Measurements from ENCODE around the gene MAP2K3. TPM values are rescaled to one million over a fixed set of nuclear protein-coding genes. Genes with fewer than 3 reads are reported as not detected.

Gene MAP2K3
- total and polyA plus RNA-seq, 2 experiments from 2014 or later: 42.6 to 119 TPM

DNA sequence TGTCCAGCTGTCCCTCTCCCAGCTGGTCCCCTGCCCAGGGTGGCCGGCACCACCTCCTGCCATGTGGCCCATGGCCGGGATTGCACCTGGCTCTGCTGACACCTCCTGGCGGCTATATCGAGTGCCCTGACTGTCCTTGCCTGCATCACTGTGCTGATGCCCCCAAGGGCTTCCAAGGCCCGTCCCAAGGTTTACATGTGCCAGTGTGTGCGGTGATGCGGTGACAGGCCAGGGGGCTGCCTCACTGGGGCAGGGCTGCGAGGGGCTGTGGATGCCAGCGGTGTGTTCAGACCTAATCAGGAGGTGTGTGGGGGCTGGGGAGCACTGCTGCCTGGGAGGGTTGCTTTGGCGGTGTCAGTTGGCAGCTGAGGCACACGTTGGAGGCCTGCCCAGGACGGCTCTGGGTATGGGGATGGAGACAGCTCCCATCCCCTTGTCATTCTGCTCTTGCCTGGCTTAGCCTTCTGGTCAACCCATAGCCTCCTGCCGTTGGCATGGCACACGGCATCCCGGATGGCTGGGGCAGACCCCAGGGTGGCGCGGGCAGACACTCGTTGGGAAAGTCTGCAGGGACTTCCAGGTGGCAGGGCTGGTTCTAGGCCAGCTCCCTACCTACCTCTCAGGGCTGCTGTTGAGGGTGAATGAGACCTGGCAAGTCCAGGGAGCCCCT lies 5.5 kb downstream of the MAP2K3 start:
- Histone ChIP-seq H3K9me2 (ENCODE audit: insufficient read depth) (no peaks in the 10 kb centered on the region), H3K79me2 (ENCODE audit: insufficient read depth) (peaks cover 98% of the 10 kb centered on the region), H3K27me3 (replicated peaks; ENCODE audit: insufficient read depth) (no peaks in the 10 kb centered on the region), H3K4me2 (ENCODE audit: unreplicated experiment) (peak overlapping the region; percentile 63), H3K9ac (peak overlapping the region; percentile 61; the same call in 1 of the 2 replicates), H3K27ac (peak overlapping the region; percentile 29; the same call in 1 of the 2 replicates), H3F3A (ENCODE audit: insufficient read depth) (peaks cover 22% of the 10 kb centered on the region), H4K20me1 (ENCODE audit: insufficient read depth) (peaks cover 7% of the 10 kb centered on the region; the same call in 1 of the 2 replicates), H3K9me3 (ENCODE audit: low read depth) (no peaks in the 10 kb centered on the region), H3K4me1 (ENCODE audit: insufficient read depth) (peaks cover 32% of the 10 kb centered on the region), H2AFZ (no peak overlapping the region), H3K36me3 (ENCODE audit: low read depth) (no peaks in the 10 kb centered on the region; the same call in 1 of the 2 replicates), H3K4me3 (no peak overlapping the region)
- 47% methylated on average over 13 to 15 of the region's 18 CpGs for WGBS, 2 experiments (ENCODE audit: low coverage in 1 of 2, low lambda C conversion rate in 2 of 2, missing lambda C conversion rate in 2 of 2)
- DNase-seq: peak; percentile 52
- TF ChIP-seq EZH2phosphoT487 (IDR thresholded peaks at IDR 0.05; ENCODE audit: insufficient read depth, low read depth): no peak
- no peak for TF ChIP-seq EZH2 (IDR thresholded peaks at IDR 0.05; ENCODE audit: insufficient read depth, poor library complexity, severe bottlenecking)
- in situ Hi-C loops (cut with MboI): no loop called here

GRCh38 chr17:21291357-21291756 lies 6.8 kb downstream of the MAP2K3 start:
- DNase-seq: no peak
- no peak overlapping the region for H3K27ac ChIP-seq
- TF ChIP-seq EZH2phosphoT487 (IDR thresholded peaks at IDR 0.05; ENCODE audit: insufficient read depth, low read depth): no peak
- TF ChIP-seq EZH2 (IDR thresholded peaks at IDR 0.05; ENCODE audit: insufficient read depth, poor library complexity, severe bottlenecking): no peak
- H3K4me1 ChIP-seq (ENCODE audit: insufficient read depth): peaks cover 32% of the 10 kb centered on the region
- H3K79me2 ChIP-seq (ENCODE audit: insufficient read depth): peaks cover 99% of the 10 kb centered on the region
- no peaks in the 10 kb centered on the region for H3K27me3 ChIP-seq (replicated peaks; ENCODE audit: insufficient read depth)
- no peak overlapping the region for H2AFZ ChIP-seq
- H3K9me3 ChIP-seq (ENCODE audit: low read depth): no peaks in the 10 kb centered on the region
- H3K9ac ChIP-seq: no peak overlapping the region
- peaks cover 8% of the 10 kb centered on the region; the same call in 1 of the 2 replicates for H4K20me1 ChIP-seq (ENCODE audit: insufficient read depth)
- in situ Hi-C loops (cut with MboI): no loop called here
- no peak overlapping the region for H3K4me3 ChIP-seq
- H3F3A ChIP-seq (ENCODE audit: insufficient read depth): peaks cover 10% of the 10 kb centered on the region; the same call in 1 of the 2 replicates
- H3K36me3 ChIP-seq (ENCODE audit: low read depth): no peaks in the 10 kb centered on the region; the same call in 1 of the 2 replicates
- 58 to 62% methylated on average over 10 of the region's 10 CpGs for WGBS, 2 experiments (ENCODE audit: low coverage in 1 of 2, low lambda C conversion rate in 2 of 2, missing lambda C conversion rate in 2 of 2)
- no peaks in the 10 kb centered on the region for H3K9me2 ChIP-seq (ENCODE audit: insufficient read depth)
- H3K4me2 ChIP-seq (ENCODE audit: unreplicated experiment): no peak overlapping the region

GRCh38 chr17:21291862-21292261 lies 7.4 kb downstream of the MAP2K3 start:
- no peak for TF ChIP-seq EZH2phosphoT487 (IDR thresholded peaks at IDR 0.05; ENCODE audit: insufficient read depth, low read depth)
- no peak for TF ChIP-seq EZH2 (IDR thresholded peaks at IDR 0.05; ENCODE audit: insufficient read depth, poor library complexity, severe bottlenecking)
- Histone ChIP-seq H3K79me2 (ENCODE audit: insufficient read depth) (peaks cover 99% of the 10 kb centered on the region), H3K9me2 (ENCODE audit: insufficient read depth) (no peaks in the 10 kb centered on the region), H3K4me3 (no peak overlapping the region), H3K9me3 (ENCODE audit: low read depth) (no peaks in the 10 kb centered on the region), H3F3A (ENCODE audit: insufficient read depth) (peaks cover 6% of the 10 kb centered on the region; the same call in 1 of the 2 replicates), H3K4me1 (ENCODE audit: insufficient read depth) (peaks cover 30% of the 10 kb centered on the region), H3K36me3 (ENCODE audit: low read depth) (no peaks in the 10 kb centered on the region; the same call in 1 of the 2 replicates), H4K20me1 (ENCODE audit: insufficient read depth) (peaks cover 8% of the 10 kb centered on the region; the same call in 1 of the 2 replicates), H2AFZ (no peak overlapping the region), H3K27me3 (replicated peaks; ENCODE audit: insufficient read depth) (no peaks in the 10 kb centered on the region), H3K4me2 (ENCODE audit: unreplicated experiment) (no peak overlapping the region), H3K27ac (no peak overlapping the region), H3K9ac (no peak overlapping the region)
- DNase-seq: no peak
- 62 to 64% methylated on average over 12 of the region's 12 CpGs for WGBS, 2 experiments (ENCODE audit: low coverage in 1 of 2, low lambda C conversion rate in 2 of 2, missing lambda C conversion rate in 2 of 2)
- in situ Hi-C loops (cut with MboI): no loop called here

DNA sequence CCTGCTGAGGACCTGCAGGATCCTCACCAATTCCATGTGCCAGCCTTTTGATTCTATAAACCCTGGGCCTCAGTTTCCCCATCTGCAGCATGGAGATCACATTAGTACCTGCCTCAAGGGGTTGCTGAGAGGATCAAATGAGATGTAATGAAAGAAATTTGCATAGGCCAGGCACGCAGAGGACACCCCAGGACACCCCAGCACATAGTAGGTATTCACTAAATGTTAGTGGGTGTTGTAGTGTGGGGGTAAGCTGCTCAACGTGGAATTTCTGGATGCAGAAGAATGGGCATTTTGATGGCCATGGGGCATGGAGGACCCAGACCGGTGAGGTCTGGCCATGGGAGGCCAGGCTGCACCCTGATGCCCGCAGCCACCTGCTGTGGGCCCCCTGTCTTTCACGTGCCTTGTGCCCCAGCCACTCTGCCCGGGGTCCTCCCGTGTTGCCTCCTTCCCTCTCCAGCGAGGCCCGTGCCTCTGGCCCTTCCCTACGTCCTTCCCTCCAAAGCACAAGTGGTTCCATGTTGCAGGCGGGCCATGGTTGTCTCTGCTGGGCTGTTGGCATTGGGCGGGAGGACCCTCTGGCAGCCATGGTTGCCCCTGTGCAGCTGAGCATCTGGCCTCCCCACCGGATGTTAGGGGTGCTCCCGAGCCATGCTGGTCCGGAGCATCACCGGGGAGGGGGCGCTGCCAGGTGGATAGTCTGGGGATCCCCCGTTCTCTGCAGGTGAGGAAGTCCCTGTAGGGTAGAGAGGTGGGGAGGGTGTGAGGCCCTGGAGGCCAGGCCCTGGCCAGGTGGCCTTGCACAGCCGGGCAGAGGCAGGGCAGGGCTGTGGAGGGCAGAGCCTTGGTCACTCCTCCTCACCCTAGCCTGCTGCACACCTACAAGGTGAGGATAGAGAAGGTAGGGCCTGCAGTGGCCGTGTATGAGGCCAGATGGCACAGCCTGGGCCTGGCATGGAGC lies 8.6 kb downstream of the MAP2K3 start:
- no peaks in the 10 kb centered on the region for H3K9me3 ChIP-seq (ENCODE audit: low read depth)
- H3K4me3 ChIP-seq: no peak overlapping the region
- H4K20me1 ChIP-seq (ENCODE audit: insufficient read depth): peaks cover 8% of the 10 kb centered on the region; the same call in 1 of the 2 replicates
- TF ChIP-seq EZH2phosphoT487 (IDR thresholded peaks at IDR 0.05; ENCODE audit: insufficient read depth, low read depth): no peak
- TF ChIP-seq EZH2 (IDR thresholded peaks at IDR 0.05; ENCODE audit: insufficient read depth, poor library complexity, severe bottlenecking): no peak
- no peaks in the 10 kb centered on the region; the same call in 1 of the 2 replicates for H3K36me3 ChIP-seq (ENCODE audit: low read depth)
- H3K4me2 ChIP-seq (ENCODE audit: unreplicated experiment): no peak overlapping the region
- no peaks in the 10 kb centered on the region for H3K9me2 ChIP-seq (ENCODE audit: insufficient read depth)
- H3K27ac ChIP-seq: no peak overlapping the region
- H3F3A ChIP-seq (ENCODE audit: insufficient read depth): no peaks in the 10 kb centered on the region
- H3K79me2 ChIP-seq (ENCODE audit: insufficient read depth): peaks cover 100% of the 10 kb centered on the region
- DNase-seq: no peak
- WGBS, 2 experiments (ENCODE audit: low coverage in 1 of 2, low lambda C conversion rate in 2 of 2, missing lambda C conversion rate in 2 of 2): 68 to 69% methylated on average over 20 of the region's 20 CpGs
- H3K9ac ChIP-seq: no peak overlapping the region
- H3K4me1 ChIP-seq (ENCODE audit: insufficient read depth): peaks cover 23% of the 10 kb centered on the region
- H3K27me3 ChIP-seq (replicated peaks; ENCODE audit: insufficient read depth): no peaks in the 10 kb centered on the region
- H2AFZ ChIP-seq: no peak overlapping the region
- in situ Hi-C loops (cut with MboI): no loop called here

Measured in GM23248 (cell line).